ENCODE data around the gene ATG10.
"Not testable (repeated sequence)": the region's sequence is repeated elsewhere in the genome, so short reads cannot be mapped to it uniquely, and the experiment has no call there.

ATG10 gene

GRCh38 chr5:82265047-82265446 lies 293.2 kb downstream of the ATG10 start:
- POLR2A ChIA-PET: no interaction called here
- CTCF ChIA-PET: interaction anchor here (1.3 to 1.6 kb wide), 3 partner anchors 10 to 158 kb away, joined by 3 to 7 read pairs (median 3); no protein-coding TSS in a partner anchor
- DNase-seq (ENCODE audit: extremely low spot score): no peak

GRCh38 chr5:82267297-82267933 lies 295.6 kb downstream of the ATG10 start:
- CTCF ChIA-PET; POLR2A ChIA-PET; DNase-seq (ENCODE audit: extremely low spot score): not testable (repeated sequence)

More at GRCh38 chr5:82265047-82265446, 293.2 kb downstream of the ATG10 start:
- TF ChIP-seq CTCF (IDR thresholded peaks at IDR 0.05; ENCODE audit: control extremely low read depth, extremely low read depth, low read depth, missing control alignments): no peak

- CTCF ChIA-PET: interaction anchor here (2.2 to 3.4 kb wide), 2 partner anchors 10 to 13 kb away, joined by 10 to 16 read pairs; no protein-coding TSS in a partner anchor
- DNase-seq (ENCODE audit: extremely low spot score); POLR2A ChIA-PET: not testable (repeated sequence)
These were observed 297.5 kb downstream of the ATG10 start for GRCh38 chr5:82269363-82269762.

GRCh38 chr5:82272571-82273356 lies 300.9 kb downstream of the ATG10 start:
- CTCF ChIA-PET, POLR2A ChIA-PET: not testable (repeated sequence)

GRCh38 chr5:82273426-82273825 lies 301.6 kb downstream of the ATG10 start:
- DNase-seq (ENCODE audit: extremely low spot score); CTCF ChIA-PET; POLR2A ChIA-PET: not testable (repeated sequence)

More at GRCh38 chr5:82272571-82273356, 300.9 kb downstream of the ATG10 start:
- not testable (repeated sequence) for DNase-seq (ENCODE audit: extremely low spot score)

- ChIA-PET POLR2A (no interaction called here), CTCF (interaction anchor here (0.8 to 1.3 kb wide), 4 partner anchors 9 to 49 kb away, joined by 3 to 4 read pairs (median 3); no protein-coding TSS in a partner anchor)
- DNase-seq (ENCODE audit: extremely low spot score): no peak
- TF ChIP-seq CTCF (IDR thresholded peaks at IDR 0.05; ENCODE audit: control extremely low read depth, extremely low read depth, low read depth, missing control alignments): no peak
These were observed 302.8 kb downstream of the ATG10 start for GRCh38 chr5:82274343-82275211.

GRCh38 chr5:82275216-82275664 lies 303.4 kb downstream of the ATG10 start:
- DNase-seq (ENCODE audit: extremely low spot score): no peak
- no peak for TF ChIP-seq CTCF (IDR thresholded peaks at IDR 0.05; ENCODE audit: control extremely low read depth, extremely low read depth, low read depth, missing control alignments)
- CTCF ChIA-PET: interaction anchor here (0.8 to 1.3 kb wide), 4 partner anchors 8 to 50 kb away, joined by 3 to 4 read pairs (median 3); no protein-coding TSS in a partner anchor
- POLR2A ChIA-PET: no interaction called here

- no peak for DNase-seq (ENCODE audit: extremely low spot score)
- POLR2A ChIA-PET: no interaction called here
- no peak for TF ChIP-seq CTCF (IDR thresholded peaks at IDR 0.05; ENCODE audit: control extremely low read depth, extremely low read depth, low read depth, missing control alignments)
- CTCF ChIA-PET: interaction anchor here (1.0 kb wide), 1 partner anchor 52 kb away, joined by 3 read pairs; no protein-coding TSS in a partner anchor
These were observed 305.2 kb downstream of the ATG10 start for GRCh38 chr5:82276800-82277612.
